Calu3 (cell line): ENCODE data around the gene GAS6. TPM values are rescaled to one million over a fixed set of nuclear protein-coding genes. Genes with fewer than 3 reads are reported as not detected.
"Not testable (repeated sequence)": the region's sequence is repeated elsewhere in the genome, so short reads cannot be mapped to it uniquely, and the experiment has no call there.

ENCODE experiments used
- BruUV-seq: library from RNA; stranded (reverse); fragments of 400-500 nt; replicated peaks from 2 replicates; lab custom pipeline; 2021; lab: Mats Ljungman, UMichigan
- CTCF ChIA-PET: fragments of 300-600 bp; sonication (Branson Sonifier 250); formaldehyde crosslinking; loops from one replicate; lab custom pipeline; 2022; ENCODE audit warnings: antibody characterized with exemption; lab: Charles Lee
- DNase-seq: peaks from one replicate; pipeline ENCODE4 v3.0.0; 2022
- H3K27ac Mint-ChIP-seq: one replicate; pipeline ENCODE4 v1.8.0; 2022; ENCODE audit warnings: mixed read lengths; ENCODE audit not compliant: unreplicated experiment
- H3K27me3 Mint-ChIP-seq: one replicate; pipeline ENCODE4 v1.8.0; 2022; ENCODE audit warnings: mixed read lengths; ENCODE audit not compliant: unreplicated experiment
- H3K36me3 Mint-ChIP-seq: one replicate; pipeline ENCODE4 v1.8.0; 2022; ENCODE audit warnings: mild to moderate bottlenecking, moderate library complexity, mixed read lengths; ENCODE audit not compliant: insufficient read depth, unreplicated experiment
- H3K4me1 Mint-ChIP-seq: one replicate; pipeline ENCODE4 v1.8.0; 2022; ENCODE audit warnings: mild to moderate bottlenecking, low read depth, mixed read lengths; ENCODE audit not compliant: unreplicated experiment
- H3K4me3 Mint-ChIP-seq: one replicate; pipeline ENCODE4 v1.8.0; 2022; ENCODE audit warnings: mild to moderate bottlenecking, low read depth, moderate library complexity, mixed read lengths; ENCODE audit not compliant: unreplicated experiment
- H3K9me3 Mint-ChIP-seq: one replicate; pipeline ENCODE4 v1.8.0; 2022; ENCODE audit warnings: low read depth, mixed read lengths; ENCODE audit not compliant: unreplicated experiment
- CTCF ChIP-seq: fragments of 200-600 bp; IDR thresholded peaks from one replicate; pipeline ENCODE4 v1.8.0; 2022; ENCODE audit warnings: antibody characterized with exemption; ENCODE audit not compliant: unreplicated experiment
- intact Hi-C: fragments of 100-400 bp; cut with micrococcal nuclease; formaldehyde crosslinking; loops from one replicate; pipeline ENCODE4 v1.10.0; 2022; ENCODE audit not compliant: unreplicated experiment
- total RNA-seq: library from RNA; stranded (reverse); gene quantifications from 2 replicates; pipeline ENCODE4 v1.2.3, GENCODE V29; 2022

Gene GAS6
- total RNA-seq, 1 experiment from 2014 or later, result 0.42 TPM

- no peaks in the 10 kb centered on the region for H3K9me3 Mint-ChIP-seq
- H3K36me3 Mint-ChIP-seq, result no peaks in the 10 kb centered on the region
Measured at GRCh38 chr13:113792886-113793717, 70.8 kb downstream of the GAS6 start.

GRCh38 chr13:113792236-113792770 is 71.6 kb downstream of the GAS6 start:
- intact Hi-C loops, result no loop called here
- Mint-ChIP-seq H3K27ac (no peak overlapping the region), H3K4me3 (no peak overlapping the region), H3K36me3 (no peaks in the 10 kb centered on the region), H3K27me3 (no peaks in the 10 kb centered on the region), H3K4me1 (no peaks in the 10 kb centered on the region), H3K9me3 (no peaks in the 10 kb centered on the region)
- no TSS peak for BruUV-seq
- CTCF ChIA-PET, result no interaction called here
- no peak for DNase-seq
- TF ChIP-seq CTCF, result no peak

More at GRCh38 chr13:113792886-113793717, 70.8 kb downstream of the GAS6 start:
- no peak overlapping the region for H3K27ac Mint-ChIP-seq
- intact Hi-C loops, result no loop called here
- H3K4me3 Mint-ChIP-seq, result no peak overlapping the region
- H3K27me3 Mint-ChIP-seq, result no peaks in the 10 kb centered on the region
- BruUV-seq, result no TSS peak
- H3K4me1 Mint-ChIP-seq, result no peaks in the 10 kb centered on the region
- CTCF ChIA-PET, result no interaction called here
- no peak for TF ChIP-seq CTCF
- DNase-seq, result no peak

- H3K4me1 Mint-ChIP-seq, result no peaks in the 10 kb centered on the region
- CTCF ChIA-PET, result no interaction called here
- no TSS peak for BruUV-seq
- DNase-seq, result no peak
- intact Hi-C loops, result no loop called here
- H3K9me3 Mint-ChIP-seq, result no peaks in the 10 kb centered on the region
- no peak overlapping the region for H3K4me3 Mint-ChIP-seq
- no peaks in the 10 kb centered on the region for H3K27me3 Mint-ChIP-seq
- no peak for TF ChIP-seq CTCF
- H3K27ac Mint-ChIP-seq, result no peak overlapping the region
- no peaks in the 10 kb centered on the region for H3K36me3 Mint-ChIP-seq
Measured at GRCh38 chr13:113791761-113792160, 72.1 kb downstream of the GAS6 start.

GRCh38 chr13:113791226-113791625 is 72.7 kb downstream of the GAS6 start:
- no peak for TF ChIP-seq CTCF
- no peak overlapping the region for H3K4me3 Mint-ChIP-seq
- CTCF ChIA-PET, result no interaction called here

GRCh38 chr13:113789931-113790330 is 73.9 kb downstream of the GAS6 start:
- H3K4me3 Mint-ChIP-seq, H3K27ac Mint-ChIP-seq, BruUV-seq, H3K4me1 Mint-ChIP-seq, intact Hi-C loops, H3K9me3 Mint-ChIP-seq, H3K27me3 Mint-ChIP-seq, H3K36me3 Mint-ChIP-seq, CTCF ChIA-PET, DNase-seq: not testable (repeated sequence)

More at GRCh38 chr13:113791226-113791625, 72.7 kb downstream of the GAS6 start:
- Mint-ChIP-seq H3K36me3 (no peaks in the 10 kb centered on the region), H3K4me1 (no peaks in the 10 kb centered on the region), H3K27ac (no peak overlapping the region), H3K9me3 (no peaks in the 10 kb centered on the region), H3K27me3 (no peaks in the 10 kb centered on the region)
- intact Hi-C loops, result no loop called here
- no TSS peak for BruUV-seq
- DNase-seq, result no peak
